Endothelial cell of umbilical vein (primary cell): ENCODE data around the gene CXCL17. TPM values are rescaled to one million over a fixed set of nuclear protein-coding genes. Genes with fewer than 3 reads are reported as not detected.

Experiments
- BruUV-seq: library from RNA; stranded (reverse); fragments of 400-500 nt; replicated peaks from 2 replicates; lab custom pipeline; 2021; lab: Mats Ljungman, UMichigan
- CTCF ChIA-PET: fragments of 300-600, 350-600 bp; sonication (Branson Sonifier 250); formaldehyde crosslinking; loops from one replicate; lab custom pipeline; 2021; ENCODE audit warnings: antibody characterized with exemption, inconsistent platforms; lab: Charles Lee
- POLR2A ChIA-PET: fragments of 300-600, 350-600 bp; sonication (Branson Sonifier 250); formaldehyde crosslinking; loops from one replicate; lab custom pipeline; 2021; ENCODE audit warnings: antibody characterized with exemption, inconsistent platforms; lab: Charles Lee
- DNase-seq: peaks from one replicate; pipeline ENCODE4 v3.0.0-alpha.2; 2011; ENCODE audit warnings: low read depth, low spot score
- FAIRE-seq: peaks from 2 replicates; lab custom pipeline; 2011; peaks lifted over from hg19 to GRCh38; lab: Jason Lieb, UNC
- H2AFZ ChIP-seq: 2 replicates; pipeline ENCODE4 v1.6.0; 2012; ENCODE audit warnings: low read depth, low read length, control low read depth, inconsistent platforms
- H3K27ac ChIP-seq: 2 replicates; pipeline ENCODE4 v1.5.1; 2011; ENCODE audit warnings: low read depth, mild to moderate bottlenecking, control low read depth, low read length, moderate library complexity; ENCODE audit not compliant: insufficient read depth
- H3K27me3 ChIP-seq, 2 experiments: 2 replicates each; pipeline versions ENCODE4 v1.6.0 to v1.6.1; 2011; ENCODE audit warnings: low read length in 2 of 2, mixed read lengths in 1 of 2; ENCODE audit not compliant: control insufficient read depth in 2 of 2, insufficient read depth in 2 of 2
- H3K36me3 ChIP-seq, 2 experiments: 2 replicates in 1 of 2; 3 replicates in 1 of 2; pipeline ENCODE4 v1.5.1; 2011; ENCODE audit warnings: low read length in 2 of 2, mild to moderate bottlenecking in 1 of 2, moderate library complexity in 1 of 2; ENCODE audit not compliant: control insufficient read depth in 2 of 2, insufficient read depth in 2 of 2; ENCODE audit errors: extremely low read depth in 1 of 2
- H3K4me1 ChIP-seq: 3 replicates; pipeline ENCODE4 v1.5.1; 2011; ENCODE audit warnings: mild to moderate bottlenecking, low read length; ENCODE audit not compliant: control insufficient read depth, insufficient read depth; ENCODE audit errors: extremely low read depth
- H3K4me2 ChIP-seq: 2 replicates; pipeline ENCODE4 v1.6.1; 2011; ENCODE audit warnings: low read length, control low read depth, mixed read lengths; ENCODE audit not compliant: insufficient read depth
- H3K4me3 ChIP-seq, 3 experiments: fragments of 200-600 bp in 1 of 3; sonication (generic), shearing (Covaris generic) in 1 of 3; replicated peaks in 1 of 3; 2 replicates each; pipeline ENCODE4 v1.5.1; 2011 to 2016; ENCODE audit warnings: control low read depth in 3 of 3, low read length in 3 of 3, mild to moderate bottlenecking in 2 of 3, inconsistent platforms in 1 of 3, low read depth in 1 of 3, moderate library complexity in 1 of 3; ENCODE audit not compliant: insufficient read depth in 1 of 3
- H3K79me2 ChIP-seq: 2 replicates; pipeline ENCODE4 v1.6.0; 2012; ENCODE audit warnings: low read length, inconsistent platforms; ENCODE audit not compliant: control insufficient read depth, insufficient read depth
- H3K9ac ChIP-seq: replicated peaks from 2 replicates; pipeline ENCODE3; 2011; ENCODE audit warnings: low read length, control low read depth; ENCODE audit not compliant: insufficient read depth; ENCODE audit errors: extremely low read depth
- H3K9me1 ChIP-seq: replicated peaks from 3 replicates; pipeline ENCODE4 v1.6.0; 2011; ENCODE audit warnings: mild to moderate bottlenecking, low read length; ENCODE audit not compliant: control insufficient read depth, insufficient read depth; ENCODE audit errors: extremely low read depth
- H3K9me3 ChIP-seq: replicated peaks from 2 replicates; pipeline ENCODE4 v1.5.1; 2012; ENCODE audit warnings: low read length, inconsistent platforms; ENCODE audit not compliant: control insufficient read depth, insufficient read depth
- H4K20me1 ChIP-seq: replicated peaks from 2 replicates; pipeline ENCODE3; 2011; ENCODE audit warnings: mild to moderate bottlenecking, low read length; ENCODE audit not compliant: control insufficient read depth, insufficient read depth; ENCODE audit errors: extremely low read depth
- EZH2 ChIP-seq: IDR thresholded peaks from 2 replicates; pipeline ENCODE4 v1.6.1; 2012; ENCODE audit warnings: borderline replicate concordance, low read depth, mild to moderate bottlenecking, moderate library complexity, low read length, inconsistent platforms; ENCODE audit not compliant: severe bottlenecking
- FOS ChIP-seq: IDR thresholded peaks from 2 replicates; pipeline ENCODE4 v1.6.1; 2011; ENCODE audit warnings: mild to moderate bottlenecking, low read length, moderate library complexity, borderline replicate concordance; ENCODE audit not compliant: insufficient read depth
- GATA2 ChIP-seq: IDR thresholded peaks from 2 replicates; pipeline ENCODE4 v1.7.0; 2011; ENCODE audit warnings: low read depth, mild to moderate bottlenecking, moderate library complexity, mixed read lengths, low read length; ENCODE audit not compliant: insufficient read length, insufficient read depth
- JUN ChIP-seq: IDR thresholded peaks from 2 replicates; pipeline ENCODE4 v1.6.1; 2011; ENCODE audit warnings: borderline replicate concordance, low read depth; ENCODE audit not compliant: insufficient read length, insufficient read depth
- MAX ChIP-seq: IDR thresholded peaks from 2 replicates; pipeline ENCODE4 v1.6.1; 2011; ENCODE audit not compliant: insufficient read depth, insufficient read length
- MYC ChIP-seq: IDR thresholded peaks from one replicate; pipeline ENCODE4 v1.6.1; 2011; ENCODE audit warnings: mild to moderate bottlenecking, low read depth, low read length
- POLR2A ChIP-seq: IDR thresholded peaks from 2 replicates; pipeline ENCODE4 v1.6.1; 2012; ENCODE audit warnings: low read depth, mild to moderate bottlenecking, control low read depth, low read length
- POLR2AphosphoS5 ChIP-seq: IDR thresholded peaks from 2 replicates; pipeline ENCODE4 v1.6.1; 2012; ENCODE audit warnings: low read depth, mild to moderate bottlenecking, control low read depth, low read length, moderate library complexity; ENCODE audit not compliant: insufficient read depth
- dilution Hi-C: fragments of 300-500 bp; cut with MboI; formaldehyde crosslinking; loops from one replicate; pipeline ENCODE4 v1.15.0; 2019; ENCODE audit warnings: low sequenced_read_pairs; ENCODE audit not compliant: extremely low pct_ligation_motif_present
- intact Hi-C: fragments of 100-400 bp; cut with micrococcal nuclease; formaldehyde crosslinking; loops from one replicate; pipeline ENCODE4 v1.10.0; 2022
- polyA plus RNA-seq, 4 experiments: library from polyadenylated mRNA; depleted of rRNA in 3 of 4; stranded (reverse) in 3 of 4; unstranded in 1 of 4; fragments of >200 nt; gene quantifications; 2 replicates each; pipeline versions ENCODE4 v1.2.1 to v1.2.3, GENCODE V29; 2011 to 2012; ENCODE audit warnings: missing spikeins in 1 of 4
- total RNA-seq: library from RNA; stranded (reverse); gene quantifications from 2 replicates; pipeline ENCODE4 v1.2.3, GENCODE V29; 2021
- TF ChIP-seq, protein P1 (sequence below), 2 donors: IDR thresholded peaks; 1 replicate in 1 of 2; 2 replicates in 1 of 2; pipeline ENCODE4 v1.5.1; 2011; ENCODE audit warnings: low read length in 2 of 2, mild to moderate bottlenecking in 2 of 2, moderate library complexity in 2 of 2, control low read depth in 1 of 2, inconsistent platforms in 1 of 2, low read depth in 1 of 2; ENCODE audit not compliant: insufficient read depth in 1 of 2; ENCODE audit errors: extremely low read depth in 1 of 2

The CXCL17 gene
- total and polyA plus RNA-seq, 2 donors (not counting 3 experiments of a cell fraction or from before 2014, with no cell fraction given) = not detected

DNA sequence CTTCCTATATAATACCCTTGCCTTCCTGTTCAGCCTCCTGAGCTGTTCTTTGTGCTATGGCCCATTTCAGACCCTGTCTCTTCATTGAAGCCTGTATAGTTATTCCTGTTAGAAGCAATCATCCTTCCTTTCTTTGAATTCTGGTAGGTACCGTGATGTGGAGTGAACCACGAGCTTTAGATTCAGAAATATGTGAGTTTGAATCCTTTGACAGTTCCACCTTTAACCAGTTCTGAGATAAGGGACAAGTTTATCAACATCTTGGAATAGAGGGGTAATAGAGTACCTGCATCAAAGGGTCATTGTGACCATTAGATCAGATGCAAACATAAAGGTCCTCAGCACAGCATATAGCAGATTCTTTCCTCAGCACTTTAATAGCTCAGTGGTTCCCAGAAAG is 12.3 kb upstream of the CXCL17 start:
- no TSS peak for BruUV-seq
- H3K9ac ChIP-seq = no peak overlapping the region
- dilution Hi-C loops (no loop called here), intact Hi-C loops (no loop called here)
- TF ChIP-seq GATA2 (no peak), EZH2 (no peak), POLR2AphosphoS5 (no peak), MYC (no peak), FOS (no peak), JUN (no peak), MAX (no peak), POLR2A (no peak)
- TF ChIP-seq, protein P1, sequence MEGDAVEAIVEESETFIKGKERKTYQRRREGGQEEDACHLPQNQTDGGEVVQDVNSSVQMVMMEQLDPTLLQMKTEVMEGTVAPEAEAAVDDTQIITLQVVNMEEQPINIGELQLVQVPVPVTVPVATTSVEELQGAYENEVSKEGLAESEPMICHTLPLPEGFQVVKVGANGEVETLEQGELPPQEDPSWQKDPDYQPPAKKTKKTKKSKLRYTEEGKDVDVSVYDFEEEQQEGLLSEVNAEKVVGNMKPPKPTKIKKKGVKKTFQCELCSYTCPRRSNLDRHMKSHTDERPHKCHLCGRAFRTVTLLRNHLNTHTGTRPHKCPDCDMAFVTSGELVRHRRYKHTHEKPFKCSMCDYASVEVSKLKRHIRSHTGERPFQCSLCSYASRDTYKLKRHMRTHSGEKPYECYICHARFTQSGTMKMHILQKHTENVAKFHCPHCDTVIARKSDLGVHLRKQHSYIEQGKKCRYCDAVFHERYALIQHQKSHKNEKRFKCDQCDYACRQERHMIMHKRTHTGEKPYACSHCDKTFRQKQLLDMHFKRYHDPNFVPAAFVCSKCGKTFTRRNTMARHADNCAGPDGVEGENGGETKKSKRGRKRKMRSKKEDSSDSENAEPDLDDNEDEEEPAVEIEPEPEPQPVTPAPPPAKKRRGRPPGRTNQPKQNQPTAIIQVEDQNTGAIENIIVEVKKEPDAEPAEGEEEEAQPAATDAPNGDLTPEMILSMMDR (IDR thresholded peaks at IDR 0.05; ENCODE audit: extremely low read depth in 1 of 2, insufficient read depth in 1 of 2, low read depth in 1 of 2, low read length in 2 of 2) = no peak
- DNase-seq (no peak), FAIRE-seq (no peak)
- H3K9me1 ChIP-seq = no peaks in the 10 kb centered on the region
- no peaks in the 10 kb centered on the region for H4K20me1 ChIP-seq
- H3K27ac ChIP-seq = no peak overlapping the region
- H3K79me2 ChIP-seq = no peaks in the 10 kb centered on the region
- H3K4me2 ChIP-seq = no peak overlapping the region
- no peak overlapping the region for H2AFZ ChIP-seq
- H3K4me1 ChIP-seq = peaks cover 4% of the 10 kb centered on the region
- no peaks in the 10 kb centered on the region for H3K9me3 ChIP-seq
- H3K27me3 ChIP-seq = peaks cover 7 to 14% of the 10 kb centered on the region in 2 experiments
- POLR2A ChIA-PET = no interaction called here
- no peaks in the 10 kb centered on the region for H3K36me3 ChIP-seq
- CTCF ChIA-PET = interaction anchor here (1.1 to 2.0 kb wide), 5 partner anchors 15 to 77 kb away, joined by 3 to 19 read pairs (median 6); partner anchors contain the start of gene CEACAM1
- H3K4me3 ChIP-seq = no peak overlapping the region
